Panc1 (cell line): ENCODE results near the gene ANKMY1. TPM values are rescaled to one million over a fixed set of nuclear protein-coding genes. Genes with fewer than 3 reads are reported as not detected.

Source experiments
- ATAC-seq: fragments of 200-7000 bp; cut with Tn5 transposase; 2 replicates; pipeline ENCODE4 v1.9.1; 2020; ENCODE audit warnings: mild to moderate bottlenecking, moderate library complexity
- BruUV-seq: library from RNA; stranded (reverse); fragments of 400-500 nt; replicated peaks from 2 replicates; lab custom pipeline; 2021; lab: Mats Ljungman, UMichigan
- CTCF ChIA-PET: fragments of 300-600 bp; sonication (Branson Sonifier 250); formaldehyde crosslinking; loops from one replicate; lab custom pipeline; 2022; ENCODE audit warnings: antibody characterized with exemption; lab: Charles Lee
- POLR2A ChIA-PET: fragments of 300-600 bp; sonication (Branson Sonifier 250); formaldehyde crosslinking; loops from one replicate; lab custom pipeline; 2022; ENCODE audit warnings: antibody characterized with exemption; lab: Charles Lee
- DNase-seq: peaks from one replicate; pipeline ENCODE4 v3.0.0-alpha.2; 2010; ENCODE audit warnings: low read depth, low spot score
- H3K27ac ChIP-seq: 2 replicates; pipeline ENCODE4 v1.5.1; 2011; ENCODE audit warnings: mild to moderate bottlenecking, low read length, inconsistent platforms
- H3K27me3 ChIP-seq: fragments of 200-500 bp; sonication (Bioruptor generic); 2 replicates; pipeline ENCODE4 v1.6.0; 2014; ENCODE audit warnings: low read length, inconsistent platforms; ENCODE audit not compliant: control insufficient read depth, insufficient read depth
- H3K36me3 ChIP-seq: fragments of 200-500 bp; sonication (Bioruptor generic); 2 replicates; pipeline ENCODE4 v1.5.1; 2014; ENCODE audit warnings: inconsistent platforms, mild to moderate bottlenecking, low read length, moderate library complexity; ENCODE audit not compliant: control insufficient read depth, insufficient read depth
- H3K4me1 ChIP-seq: 2 replicates; pipeline ENCODE4 v1.5.1; 2011; ENCODE audit warnings: inconsistent platforms, mild to moderate bottlenecking, low read length, moderate library complexity; ENCODE audit not compliant: control insufficient read depth, insufficient read depth
- H3K4me3 ChIP-seq, 2 experiments: 2 replicates each; pipeline ENCODE4 v1.5.1; 2011 to 2012; ENCODE audit warnings: low read depth in 2 of 2, low read length in 2 of 2, mild to moderate bottlenecking in 2 of 2, inconsistent platforms in 1 of 2, moderate library complexity in 1 of 2
- H3K9me3 ChIP-seq: fragments of 200-500 bp; sonication (Bioruptor generic); 2 replicates; pipeline ENCODE4 v1.5.1; 2014; ENCODE audit warnings: low read depth, mild to moderate bottlenecking, inconsistent platforms, low read length, moderate library complexity; ENCODE audit not compliant: control insufficient read depth, insufficient read depth
- POLR2AphosphoS5 ChIP-seq: IDR thresholded peaks from 2 replicates; pipeline ENCODE4 v1.6.1; 2012; ENCODE audit warnings: mild to moderate bottlenecking, low read depth, low read length, moderate library complexity
- SIN3A ChIP-seq: IDR thresholded peaks from 2 replicates; pipeline ENCODE4 v1.6.1; 2012; ENCODE audit warnings: low read depth, mild to moderate bottlenecking, low read length, moderate library complexity, borderline replicate concordance; ENCODE audit not compliant: insufficient read depth
- TCF7L2 ChIP-seq: IDR thresholded peaks from 2 replicates; pipeline ENCODE4 v1.6.1; 2011; ENCODE audit warnings: mild to moderate bottlenecking, low read depth, low read length, inconsistent platforms
- in situ Hi-C: cut with HindIII; loops from 2 replicates; pipeline ENCODE4 v1.10.0; 2016; ENCODE audit warnings: low sequenced_read_pairs, low pct_unique_long_range_greater_than_20kb
- intact Hi-C: fragments of 100-400 bp; cut with micrococcal nuclease; formaldehyde crosslinking; loops from one replicate; pipeline ENCODE4 v1.10.0; 2022; ENCODE audit not compliant: unreplicated experiment
- total RNA-seq: library from RNA; stranded (reverse); gene quantifications from one replicate; pipeline ENCODE4 v1.2.1, GENCODE V29; 2021; ENCODE audit not compliant: unreplicated experiment
- TF ChIP-seq, protein P1 (sequence below), 2 experiments: IDR thresholded peaks; 2 replicates each; pipeline ENCODE4 v1.6.1; 2011 to 2012; ENCODE audit warnings: low read depth in 2 of 2, control low read depth in 1 of 2, low read length in 1 of 2, mild to moderate bottlenecking in 1 of 2, moderate library complexity in 1 of 2; ENCODE audit not compliant: insufficient read depth in 1 of 2
- TF ChIP-seq, protein P2 (sequence below): fragments of 450-650 bp; IDR thresholded peaks from 2 replicates; pipeline ENCODE4 v1.5.1; 2017; ENCODE audit warnings: mild to moderate bottlenecking

The ANKMY1 gene
- total RNA-seq, 1 experiment from 2014 or later: 19.5 TPM

DNA sequence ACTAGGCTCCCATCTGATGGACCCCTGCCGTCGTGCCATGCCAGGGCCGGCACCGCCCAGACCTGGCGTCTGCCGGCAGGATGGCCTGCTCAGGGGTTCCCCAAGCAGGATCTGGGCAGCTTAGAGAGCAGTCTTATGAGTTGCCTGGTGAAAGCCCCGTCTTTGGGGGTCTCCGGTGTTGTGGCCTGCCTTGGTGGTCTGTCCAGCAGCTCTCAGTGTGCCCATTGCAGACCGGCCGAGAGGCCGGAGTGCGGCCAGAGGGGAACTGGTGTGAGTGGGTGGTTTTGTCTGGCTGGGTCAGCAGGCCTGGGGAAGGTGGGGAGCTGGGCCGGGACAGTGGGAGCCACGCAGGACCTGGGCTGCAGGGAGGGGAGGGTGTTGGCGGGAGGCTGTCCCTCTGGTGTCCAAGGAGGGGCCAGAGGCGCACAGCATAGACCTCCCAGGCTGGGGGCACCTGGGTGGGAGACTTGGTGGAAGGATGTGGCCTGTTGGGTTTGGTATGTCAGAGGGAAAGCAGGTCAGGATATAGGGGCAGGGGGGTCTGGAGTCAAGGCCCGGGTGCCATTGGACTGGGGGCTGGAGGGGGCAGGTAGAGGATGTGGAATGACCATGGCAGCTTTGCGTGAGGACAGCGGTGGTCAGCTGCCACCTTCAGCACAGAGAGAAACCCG, 105.9 kb downstream of the ANKMY1 start:
- H3K4me1 ChIP-seq: peaks cover 51% of the 10 kb centered on the region
- CTCF ChIA-PET: interaction anchor here (0.8 kb wide), 1 partner anchor 219 kb away, joined by 6 read pairs; no protein-coding TSS in a partner anchor
- peak overlapping the region; percentile 71 for H3K27ac ChIP-seq
- peak overlapping the region; percentile 43 to 58 for H3K4me3 ChIP-seq
- TF ChIP-seq TCF7L2: no peak
- TF ChIP-seq, protein P1, sequence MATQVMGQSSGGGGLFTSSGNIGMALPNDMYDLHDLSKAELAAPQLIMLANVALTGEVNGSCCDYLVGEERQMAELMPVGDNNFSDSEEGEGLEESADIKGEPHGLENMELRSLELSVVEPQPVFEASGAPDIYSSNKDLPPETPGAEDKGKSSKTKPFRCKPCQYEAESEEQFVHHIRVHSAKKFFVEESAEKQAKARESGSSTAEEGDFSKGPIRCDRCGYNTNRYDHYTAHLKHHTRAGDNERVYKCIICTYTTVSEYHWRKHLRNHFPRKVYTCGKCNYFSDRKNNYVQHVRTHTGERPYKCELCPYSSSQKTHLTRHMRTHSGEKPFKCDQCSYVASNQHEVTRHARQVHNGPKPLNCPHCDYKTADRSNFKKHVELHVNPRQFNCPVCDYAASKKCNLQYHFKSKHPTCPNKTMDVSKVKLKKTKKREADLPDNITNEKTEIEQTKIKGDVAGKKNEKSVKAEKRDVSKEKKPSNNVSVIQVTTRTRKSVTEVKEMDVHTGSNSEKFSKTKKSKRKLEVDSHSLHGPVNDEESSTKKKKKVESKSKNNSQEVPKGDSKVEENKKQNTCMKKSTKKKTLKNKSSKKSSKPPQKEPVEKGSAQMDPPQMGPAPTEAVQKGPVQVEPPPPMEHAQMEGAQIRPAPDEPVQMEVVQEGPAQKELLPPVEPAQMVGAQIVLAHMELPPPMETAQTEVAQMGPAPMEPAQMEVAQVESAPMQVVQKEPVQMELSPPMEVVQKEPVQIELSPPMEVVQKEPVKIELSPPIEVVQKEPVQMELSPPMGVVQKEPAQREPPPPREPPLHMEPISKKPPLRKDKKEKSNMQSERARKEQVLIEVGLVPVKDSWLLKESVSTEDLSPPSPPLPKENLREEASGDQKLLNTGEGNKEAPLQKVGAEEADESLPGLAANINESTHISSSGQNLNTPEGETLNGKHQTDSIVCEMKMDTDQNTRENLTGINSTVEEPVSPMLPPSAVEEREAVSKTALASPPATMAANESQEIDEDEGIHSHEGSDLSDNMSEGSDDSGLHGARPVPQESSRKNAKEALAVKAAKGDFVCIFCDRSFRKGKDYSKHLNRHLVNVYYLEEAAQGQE (IDR thresholded peaks at IDR 0.05; ENCODE audit: insufficient read depth in 1 of 2, low read depth in 2 of 2, low read length in 1 of 2): no peak
- TF ChIP-seq SIN3A: no peak
- no peak for TF ChIP-seq POLR2AphosphoS5
- TF ChIP-seq, protein P2, sequence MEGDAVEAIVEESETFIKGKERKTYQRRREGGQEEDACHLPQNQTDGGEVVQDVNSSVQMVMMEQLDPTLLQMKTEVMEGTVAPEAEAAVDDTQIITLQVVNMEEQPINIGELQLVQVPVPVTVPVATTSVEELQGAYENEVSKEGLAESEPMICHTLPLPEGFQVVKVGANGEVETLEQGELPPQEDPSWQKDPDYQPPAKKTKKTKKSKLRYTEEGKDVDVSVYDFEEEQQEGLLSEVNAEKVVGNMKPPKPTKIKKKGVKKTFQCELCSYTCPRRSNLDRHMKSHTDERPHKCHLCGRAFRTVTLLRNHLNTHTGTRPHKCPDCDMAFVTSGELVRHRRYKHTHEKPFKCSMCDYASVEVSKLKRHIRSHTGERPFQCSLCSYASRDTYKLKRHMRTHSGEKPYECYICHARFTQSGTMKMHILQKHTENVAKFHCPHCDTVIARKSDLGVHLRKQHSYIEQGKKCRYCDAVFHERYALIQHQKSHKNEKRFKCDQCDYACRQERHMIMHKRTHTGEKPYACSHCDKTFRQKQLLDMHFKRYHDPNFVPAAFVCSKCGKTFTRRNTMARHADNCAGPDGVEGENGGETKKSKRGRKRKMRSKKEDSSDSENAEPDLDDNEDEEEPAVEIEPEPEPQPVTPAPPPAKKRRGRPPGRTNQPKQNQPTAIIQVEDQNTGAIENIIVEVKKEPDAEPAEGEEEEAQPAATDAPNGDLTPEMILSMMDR: no peak
- POLR2A ChIA-PET: no interaction called here
- intact Hi-C loops (no loop called here), in situ Hi-C loops (no loop called here)
- no peaks in the 10 kb centered on the region for H3K9me3 ChIP-seq
- no TSS peak for BruUV-seq
- no peak for DNase-seq
- H3K36me3 ChIP-seq: no peaks in the 10 kb centered on the region
- H3K27me3 ChIP-seq: no peaks in the 10 kb centered on the region
- ATAC-seq: peak; percentile 0; the same call in 1 of the 2 replicates

DNA sequence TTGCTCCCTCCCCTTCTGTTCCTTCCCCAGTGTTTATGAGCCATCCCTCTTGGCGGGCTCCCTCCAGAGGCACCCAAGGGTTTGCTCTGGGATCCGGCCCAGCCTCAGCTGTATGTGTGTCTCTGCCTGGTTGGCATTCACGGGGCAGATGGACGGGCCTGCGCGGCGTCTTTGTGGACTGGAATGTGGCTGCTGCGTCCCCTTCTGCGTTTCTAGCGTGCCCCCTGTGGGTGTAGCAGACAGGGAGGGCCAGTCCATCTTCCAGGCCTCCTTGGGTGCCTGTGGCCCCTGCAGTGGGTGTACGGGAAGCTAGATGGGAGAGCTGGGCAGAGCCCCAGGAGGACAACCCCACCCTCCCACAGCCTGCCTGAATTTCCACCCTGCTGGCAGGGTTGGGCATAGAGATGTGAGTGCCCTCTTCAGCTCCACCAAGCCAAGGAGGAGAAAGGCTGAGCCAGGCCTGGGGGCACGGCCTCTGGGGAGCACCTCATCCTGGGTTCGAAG, 106.6 kb downstream of the ANKMY1 start:
- TF ChIP-seq, protein P2: no peak
- TF ChIP-seq SIN3A: no peak
- no peak for TF ChIP-seq POLR2AphosphoS5
- TF ChIP-seq TCF7L2: no peak
- Histone ChIP-seq H3K36me3 (no peaks in the 10 kb centered on the region), H3K27me3 (no peaks in the 10 kb centered on the region), H3K4me3 (no peak overlapping the region), H3K9me3 (no peaks in the 10 kb centered on the region), H3K4me1 (peaks cover 44% of the 10 kb centered on the region), H3K27ac (peak overlapping the region; percentile 71)
- POLR2A ChIA-PET: no interaction called here
- no TSS peak for BruUV-seq
- ATAC-seq (0 out of 2 replicates have a peak, but pooled peaks have one; percentile 17), DNase-seq (no peak)
- CTCF ChIA-PET: interaction anchor here (0.8 kb wide), 1 partner anchor 218 kb away, joined by 6 read pairs; no protein-coding TSS in a partner anchor
- intact Hi-C loops (no loop called here), in situ Hi-C loops (no loop called here)
